ENCODE data around the gene MADD. TPM values are rescaled to one million over a fixed set of nuclear protein-coding genes. Genes with fewer than 3 reads are reported as not detected.

Gene MADD
- total RNA-seq, 1 donor from 2014 or later, result 31.7 TPM

GRCh38 chr11:47355283-47356128, 85.6 kb downstream of the MADD start:
- H3K9me3 ChIP-seq, result no peaks in the 10 kb centered on the region
- peak; percentile 88 to 94 (median 92) for TF ChIP-seq CTCF (IDR thresholded peaks at IDR 0.05)
- DNase-seq (ENCODE audit: low spot score in 2 of 2), result peak in 1 of 2 donors; percentile 93
- no peaks in the 10 kb centered on the region for H3K36me3 ChIP-seq
- H3K4me3 ChIP-seq, result peak overlapping the region; percentile 65
- H3K27me3 ChIP-seq, result no peaks in the 10 kb centered on the region
- intact Hi-C loops (cut with DNase I), result loop anchor here (1.0 to 2.0 kb wide), 2 partner anchors 97 to 179 kb away; partner anchors contain the start of gene ARFGAP2
- H3K27ac ChIP-seq, result no peak overlapping the region
- peaks cover 0 to 2% of the 10 kb centered on the region in 2 donors for H3K4me1 ChIP-seq

- Histone ChIP-seq H3K9me3 (no peaks in the 10 kb centered on the region), H3K27me3 (no peaks in the 10 kb centered on the region), H3K36me3 (no peaks in the 10 kb centered on the region), H3K27ac (no peak overlapping the region), H3K4me1 (peaks cover 0 to 2% of the 10 kb centered on the region in 2 donors), H3K4me3 (no peak overlapping the region)
- DNase-seq (ENCODE audit: low spot score in 2 of 2), result no peak
- TF ChIP-seq CTCF (IDR thresholded peaks at IDR 0.05), result no peak
- intact Hi-C loops (cut with DNase I), result no loop called here
These were observed 86.4 kb downstream of the MADD start for GRCh38 chr11:47356129-47356997.

- H3K36me3 ChIP-seq, result no peaks in the 10 kb centered on the region
- DNase-seq (ENCODE audit: low spot score in 2 of 2), result no peak
- peaks cover 0 to 2% of the 10 kb centered on the region in 2 donors for H3K4me1 ChIP-seq
- no peaks in the 10 kb centered on the region for H3K27me3 ChIP-seq
- no peak overlapping the region for H3K4me3 ChIP-seq
- TF ChIP-seq CTCF (IDR thresholded peaks at IDR 0.05), result no peak
- H3K27ac ChIP-seq, result no peak overlapping the region
- intact Hi-C loops (cut with DNase I), result no loop called here
- H3K9me3 ChIP-seq, result no peaks in the 10 kb centered on the region
These were observed 87.0 kb downstream of the MADD start for GRCh38 chr11:47356998-47357329.

DNA sequence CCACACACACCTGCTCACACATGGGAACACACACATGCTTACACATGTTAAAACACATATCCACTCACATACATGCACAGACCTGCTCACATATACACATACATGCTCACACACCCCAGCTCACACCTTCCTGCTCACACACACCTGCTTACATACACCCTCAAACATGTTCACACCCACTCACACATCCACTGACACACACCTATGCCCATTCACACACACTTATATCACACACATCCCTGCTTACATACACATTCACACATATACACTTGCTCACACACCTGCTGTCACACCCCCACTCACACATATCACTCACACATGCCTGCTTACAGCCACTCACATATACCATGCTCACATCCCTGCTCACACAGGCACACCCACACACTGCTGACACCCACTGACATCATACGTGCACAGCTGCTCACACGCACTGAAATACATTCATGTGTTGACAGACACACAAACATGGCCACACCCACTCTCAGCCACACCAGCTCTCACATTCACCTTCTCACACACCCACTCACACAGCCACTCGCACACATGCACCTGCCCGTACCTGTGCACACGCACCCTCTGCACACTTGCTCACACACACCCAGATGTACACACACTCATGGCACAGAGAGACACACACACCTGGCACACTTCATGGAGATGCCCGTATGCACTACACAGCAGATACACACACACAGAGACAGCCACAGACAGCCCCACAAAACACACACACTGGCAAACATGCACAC, 88.2 kb downstream of the MADD start:
- intact Hi-C loops (cut with DNase I), result no loop called here
- Histone ChIP-seq H3K36me3 (no peaks in the 10 kb centered on the region), H3K4me1 (peaks cover 0 to 2% of the 10 kb centered on the region in 2 donors), H3K4me3 (no peak overlapping the region), H3K27me3 (no peaks in the 10 kb centered on the region), H3K27ac (no peak overlapping the region), H3K9me3 (no peaks in the 10 kb centered on the region)
- DNase-seq (ENCODE audit: low spot score in 2 of 2), result no peak
- no peak for TF ChIP-seq CTCF (IDR thresholded peaks at IDR 0.05)

- Histone ChIP-seq H3K9me3 (no peaks in the 10 kb centered on the region), H3K27ac (no peak overlapping the region), H3K27me3 (no peaks in the 10 kb centered on the region), H3K36me3 (no peaks in the 10 kb centered on the region), H3K4me3 (no peak overlapping the region), H3K4me1 (peaks cover 0 to 2% of the 10 kb centered on the region in 2 donors)
- no peak for DNase-seq (ENCODE audit: low spot score in 2 of 2)
- intact Hi-C loops (cut with DNase I), result no loop called here
- TF ChIP-seq CTCF (IDR thresholded peaks at IDR 0.05), result no peak
These were observed 88.8 kb downstream of the MADD start for GRCh38 chr11:47358731-47359051.
